Right ventricle myocardium inferior (tissue), 1 donor: ENCODE data around the gene ZNF304. TPM values are rescaled to one million over a fixed set of nuclear protein-coding genes. Genes with fewer than 3 reads are reported as not detected.
A peak's percentile ranks its signal among the peaks of the same experiment; 100 is the strongest.

Experiments
- ATAC-seq: fragments of 200-7000 bp; cut with Tn5 transposase; one replicate; pipeline ENCODE4 v1.9.1; 2020; ENCODE audit warnings: mild to moderate bottlenecking, moderate library complexity
- DNase-seq: peaks from one replicate; pipeline ENCODE4 v3.0.0; 2021; ENCODE audit errors: missing footprints
- intact Hi-C: fragments of 100-400 bp; cut with DNase I; formaldehyde crosslinking; loops from one replicate; pipeline ENCODE4 v1.11.0; 2022
- long read RNA-seq: library from polyadenylated mRNA; unstranded; transcript quantifications from one replicate; pipeline ENCODE4 v2.0.0, GENCODE V29; 2021
- total RNA-seq: library from RNA; stranded (reverse); fragmentation: NEBNext Ultra II Directional; extraction: Animal tissue kit (Norgen Biotek cat#: 25700); gene quantifications from one replicate; pipeline ENCODE4 v1.2.1, GENCODE V29; 2021
- donor health status: DM: no; HTN: yes; CAD: no; lungs with severe emphysema.

ZNF304 gene
- total RNA-seq = 7.8 TPM
- long read RNA-seq, full-length matches to known transcripts = 5 of 6 reads
- long read RNA-seq, partial matches to known transcripts = 0 of 6 reads
- long read RNA-seq, other reads (novel, unspliced or antisense) = 1 of 6 reads

- DNase-seq = peak; percentile 95
- peak; percentile 99 for ATAC-seq
- intact Hi-C loops = no loop called here
Measured at GRCh38 chr19:57350877-57351805, at the start of gene ZNF304. Gene ZNF304, plus strand, starts transcription at chr19:57351271. Its CDS starts 394 bp downstream, at chr19:57351665.

- intact Hi-C loops = no loop called here
- DNase-seq (no peak), ATAC-seq (peak; percentile 28)
Measured at GRCh38 chr19:57302020-57302465, 49.0 kb upstream of the ZNF304 start.

- intact Hi-C loops = no loop called here
- ATAC-seq (no peak), DNase-seq (no peak)
Measured at GRCh38 chr19:57302727-57303401, 48.2 kb upstream of the ZNF304 start.

GRCh38 chr19:57305056-57305455, 46.0 kb upstream of the ZNF304 start:
- DNase-seq (no peak), ATAC-seq (no peak)
- intact Hi-C loops = no loop called here

GRCh38 chr19:57308514-57308913, 42.6 kb upstream of the ZNF304 start:
- DNase-seq = no peak
- no peak for ATAC-seq
- intact Hi-C loops = no loop called here

- DNase-seq (no peak), ATAC-seq (no peak)
- intact Hi-C loops = no loop called here
Measured at GRCh38 chr19:57310792-57311191, 40.3 kb upstream of the ZNF304 start.

- intact Hi-C loops = no loop called here
- no peak for ATAC-seq
- no peak for DNase-seq
Measured at GRCh38 chr19:57314146-57314545, 36.9 kb upstream of the ZNF304 start.

- ATAC-seq = no peak
- DNase-seq = peak; percentile 31
- intact Hi-C loops = no loop called here
Measured at GRCh38 chr19:57317503-57317902, 33.6 kb upstream of the ZNF304 start.

GRCh38 chr19:57319869-57320179, 31.2 kb upstream of the ZNF304 start:
- DNase-seq (no peak), ATAC-seq (no peak)
- intact Hi-C loops = loop anchor here (2.0 kb wide), 2 partner anchors 39 to 43 kb away; partner anchors contain the start of genes TRAPPC2B, ZNF460 and ZNF547

- DNase-seq (peak; percentile 98), ATAC-seq (peak; percentile 99)
- intact Hi-C loops = loop anchor here (2.0 kb wide), 2 partner anchors 40 to 42 kb away; partner anchors contain the start of genes TRAPPC2B, ZNF460 and ZNF547
Measured at GRCh38 chr19:57320180-57321084, 30.6 kb upstream of the ZNF304 start, which contains the start of gene ZNF543. Gene ZNF543, plus strand, starts transcription at chr19:57320472. Its CDS starts 382 bp downstream, at chr19:57320854.

GRCh38 chr19:57321116-57321515, 30.0 kb upstream of the ZNF304 start:
- ATAC-seq (no peak), DNase-seq (no peak)
- intact Hi-C loops = loop anchor here (2.0 kb wide), 2 partner anchors 40 to 42 kb away; partner anchors contain the start of genes TRAPPC2B, ZNF460 and ZNF547

- no peak for ATAC-seq
- intact Hi-C loops = loop anchor here (2.0 kb wide), 2 partner anchors 41 kb away; partner anchors contain the start of genes TRAPPC2B, ZNF460 and ZNF547
Measured at GRCh38 chr19:57321751-57322150, 29.3 kb upstream of the ZNF304 start.

GRCh38 chr19:57324992-57325391, 26.1 kb upstream of the ZNF304 start:
- no peak for DNase-seq
- intact Hi-C loops = no loop called here
- no peak for ATAC-seq

More at GRCh38 chr19:57321751-57322150, 29.3 kb upstream of the ZNF304 start:
- no peak for DNase-seq

- no peak for DNase-seq
- intact Hi-C loops = no loop called here
- ATAC-seq = no peak
Measured at GRCh38 chr19:57327993-57328392, 23.1 kb upstream of the ZNF304 start.

- intact Hi-C loops = no loop called here
- DNase-seq = no peak
- ATAC-seq = no peak
Measured at GRCh38 chr19:57334191-57334590, 16.9 kb upstream of the ZNF304 start.

- intact Hi-C loops = no loop called here
- ATAC-seq (peak; percentile 81), DNase-seq (no peak)
Measured at GRCh38 chr19:57338877-57339276, 12.2 kb upstream of the ZNF304 start.

- DNase-seq (no peak), ATAC-seq (no peak)
- intact Hi-C loops = no loop called here
Measured at GRCh38 chr19:57342582-57342981, 8.5 kb upstream of the ZNF304 start.

GRCh38 chr19:57348136-57348535, 2.9 kb upstream of the ZNF304 start:
- DNase-seq (no peak), ATAC-seq (no peak)

More at GRCh38 chr19:57348136-57348535, 2.9 kb upstream of the ZNF304 start:
- intact Hi-C loops = no loop called here
